Activated naive CD8-positive, alpha-beta T cell treated with anti-CD3 and anti-CD28 coated beads, Interleukin-2, amount 10 ng/mL, durations not matched to agents 7 days and 5 days (primary cell): ENCODE results near the gene VTI1A. TPM values are rescaled to one million over a fixed set of nuclear protein-coding genes. Genes with fewer than 3 reads are reported as not detected.
"Not testable (repeated sequence)": the region's sequence is repeated elsewhere in the genome, so short reads cannot be mapped to it uniquely, and the experiment has no call there.

ENCODE experiments used
- ATAC-seq: fragments of 150-1000 bp; cut with Tn5 transposase; one replicate; pipeline ENCODE4 v1.10.0; 2021; ENCODE audit warnings: low read depth, moderate library complexity
- POLR2A ChIA-PET: fragments of 350-600 bp; sonication (Branson Sonifier 250); formaldehyde crosslinking; loops from one replicate; lab custom pipeline; 2021; ENCODE audit warnings: antibody characterized with exemption; lab: Charles Lee
- DNase-seq: peaks from one replicate; pipeline ENCODE4 v3.0.0; 2021
- H3K27ac Mint-ChIP-seq: one replicate; pipeline ENCODE4 v1.8.0; 2022; ENCODE audit warnings: mild to moderate bottlenecking, mixed read lengths
- H3K27me3 Mint-ChIP-seq: one replicate; pipeline ENCODE4 v1.8.0; 2022; ENCODE audit warnings: mild to moderate bottlenecking, moderate library complexity, mixed read lengths
- H3K36me3 Mint-ChIP-seq: one replicate; pipeline ENCODE4 v1.8.0; 2021; ENCODE audit warnings: mild to moderate bottlenecking, mixed read lengths
- H3K4me1 Mint-ChIP-seq: one replicate; pipeline ENCODE4 v1.8.0; 2021; ENCODE audit warnings: mixed read lengths
- H3K4me3 Mint-ChIP-seq: one replicate; pipeline ENCODE4 v1.8.0; 2022; ENCODE audit warnings: mild to moderate bottlenecking, moderate library complexity, mixed read lengths
- H3K9me3 Mint-ChIP-seq: one replicate; pipeline ENCODE4 v1.8.0; 2021; ENCODE audit warnings: mixed read lengths
- total RNA-seq, 2 experiments: library from RNA; stranded (reverse); gene quantifications; one replicate each; pipeline ENCODE4 v1.2.3, GENCODE V29; 2021

VTI1A gene
- total RNA-seq, 2 experiments from 2014 or later: 43.2 to 45.1 TPM

GRCh38 chr10:112497347-112497950 lies 50.4 kb downstream of the VTI1A start:
- POLR2A ChIA-PET: no interaction called here
- no peaks in the 10 kb centered on the region for H3K9me3 Mint-ChIP-seq
- peaks cover 11% of the 10 kb centered on the region for H3K36me3 Mint-ChIP-seq
- no peak for DNase-seq
- no peaks in the 10 kb centered on the region for H3K27me3 Mint-ChIP-seq
- ATAC-seq: no peak
- no peak overlapping the region for H3K4me3 Mint-ChIP-seq
- no peak overlapping the region for H3K27ac Mint-ChIP-seq
- peaks cover 5% of the 10 kb centered on the region for H3K4me1 Mint-ChIP-seq

GRCh38 chr10:112498806-112499205 lies 51.8 kb downstream of the VTI1A start:
- Mint-ChIP-seq H3K27me3 (no peaks in the 10 kb centered on the region), H3K4me3 (no peak overlapping the region), H3K36me3 (peaks cover 14% of the 10 kb centered on the region), H3K27ac (no peak overlapping the region), H3K9me3 (no peaks in the 10 kb centered on the region), H3K4me1 (peaks cover 5% of the 10 kb centered on the region)
- DNase-seq (no peak), ATAC-seq (no peak)
- POLR2A ChIA-PET: no interaction called here

DNA sequence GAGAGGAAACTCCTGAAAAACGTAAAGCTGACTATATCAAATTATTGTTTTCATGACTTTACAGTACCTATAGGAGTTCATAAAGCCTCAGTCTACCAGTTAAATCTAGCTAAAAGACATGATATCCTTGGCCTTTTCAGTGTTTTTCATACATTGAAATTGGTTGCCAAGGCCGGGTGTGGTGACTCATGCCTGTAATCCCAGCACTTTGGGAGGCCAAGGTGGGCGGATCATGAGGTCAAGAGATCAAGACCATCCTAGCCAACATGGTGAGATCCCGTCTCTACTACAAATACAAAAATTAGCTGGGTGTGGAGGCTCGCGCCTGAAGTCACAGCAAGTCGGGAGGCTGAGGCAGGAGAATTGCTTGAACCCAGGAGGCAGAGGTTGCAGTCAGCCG lies 53.0 kb downstream of the VTI1A start:
- POLR2A ChIA-PET: interaction anchor here (0.7 kb wide), 1 partner anchor 10 kb away, joined by 3 read pairs; no protein-coding TSS in a partner anchor
- not testable (repeated sequence) for H3K27me3 Mint-ChIP-seq, H3K4me1 Mint-ChIP-seq, DNase-seq, H3K9me3 Mint-ChIP-seq, H3K4me3 Mint-ChIP-seq, ATAC-seq, H3K27ac Mint-ChIP-seq
- H3K36me3 Mint-ChIP-seq: peaks cover 17% of the 10 kb centered on the region

GRCh38 chr10:112502536-112502935 lies 55.5 kb downstream of the VTI1A start:
- peaks cover 17% of the 10 kb centered on the region for H3K36me3 Mint-ChIP-seq
- ATAC-seq (no peak), DNase-seq (no peak)
- no peaks in the 10 kb centered on the region for H3K9me3 Mint-ChIP-seq
- POLR2A ChIA-PET: no interaction called here
- H3K27ac Mint-ChIP-seq: no peak overlapping the region
- no peaks in the 10 kb centered on the region for H3K27me3 Mint-ChIP-seq
- no peak overlapping the region for H3K4me3 Mint-ChIP-seq
- peaks cover 2% of the 10 kb centered on the region for H3K4me1 Mint-ChIP-seq

GRCh38 chr10:112503643-112504042 lies 56.6 kb downstream of the VTI1A start:
- H3K4me3 Mint-ChIP-seq: no peak overlapping the region
- ATAC-seq (no peak), DNase-seq (no peak)
- H3K36me3 Mint-ChIP-seq: peaks cover 18% of the 10 kb centered on the region
- POLR2A ChIA-PET: no interaction called here
- no peaks in the 10 kb centered on the region for H3K27me3 Mint-ChIP-seq
- H3K4me1 Mint-ChIP-seq: no peaks in the 10 kb centered on the region
- H3K27ac Mint-ChIP-seq: no peak overlapping the region
- no peaks in the 10 kb centered on the region for H3K9me3 Mint-ChIP-seq

GRCh38 chr10:112507046-112507445 lies 60.0 kb downstream of the VTI1A start:
- DNase-seq (no peak), ATAC-seq (no peak)
- H3K27me3 Mint-ChIP-seq: no peaks in the 10 kb centered on the region
- H3K4me3 Mint-ChIP-seq: no peak overlapping the region
- no peak overlapping the region for H3K27ac Mint-ChIP-seq
- H3K36me3 Mint-ChIP-seq: peaks cover 17% of the 10 kb centered on the region
- peaks cover 6% of the 10 kb centered on the region for H3K4me1 Mint-ChIP-seq
- POLR2A ChIA-PET: no interaction called here
- no peaks in the 10 kb centered on the region for H3K9me3 Mint-ChIP-seq

- Mint-ChIP-seq H3K27ac (no peak overlapping the region), H3K9me3 (peaks cover 3% of the 10 kb centered on the region), H3K36me3 (peaks cover 23% of the 10 kb centered on the region), H3K4me1 (peaks cover 6% of the 10 kb centered on the region), H3K4me3 (no peak overlapping the region), H3K27me3 (no peaks in the 10 kb centered on the region)
- POLR2A ChIA-PET: interaction anchor here (0.6 kb wide), 1 partner anchor 1271 kb away, joined by 4 read pairs; no protein-coding TSS in a partner anchor
- no peak for DNase-seq
- ATAC-seq: no peak
Measured at GRCh38 chr10:112507988-112508387, 61.0 kb downstream of the VTI1A start.

- Mint-ChIP-seq H3K4me3 (no peak overlapping the region), H3K36me3 (peaks cover 21% of the 10 kb centered on the region), H3K4me1 (peaks cover 6% of the 10 kb centered on the region), H3K9me3 (peaks cover 5% of the 10 kb centered on the region), H3K27me3 (no peaks in the 10 kb centered on the region), H3K27ac (no peak overlapping the region)
- POLR2A ChIA-PET: no interaction called here
- ATAC-seq: no peak
- no peak for DNase-seq
Measured at GRCh38 chr10:112509558-112510291, 62.7 kb downstream of the VTI1A start.

DNA sequence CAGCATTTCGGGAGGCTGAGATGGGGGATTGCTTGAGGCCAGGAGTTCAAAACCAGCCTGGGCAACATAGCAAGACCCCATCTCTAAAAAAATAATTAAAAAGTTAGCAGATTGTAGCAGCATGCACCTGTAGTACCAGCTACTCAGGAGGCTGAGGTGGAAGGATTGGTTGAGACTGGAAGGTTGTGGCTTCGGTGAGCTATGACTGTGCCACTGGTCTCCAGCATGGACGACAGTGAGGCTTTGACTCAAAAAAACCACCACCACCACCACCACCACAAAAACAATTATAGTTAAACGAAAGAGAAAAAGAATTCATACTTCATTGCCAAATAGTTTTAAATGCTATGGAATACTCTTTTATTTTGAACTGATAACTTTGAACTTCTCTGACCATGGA lies 63.4 kb downstream of the VTI1A start:
- Mint-ChIP-seq H3K4me1 (peaks cover 6% of the 10 kb centered on the region), H3K36me3 (peaks cover 21% of the 10 kb centered on the region), H3K4me3 (no peak overlapping the region), H3K27ac (no peak overlapping the region), H3K9me3 (peaks cover 5% of the 10 kb centered on the region), H3K27me3 (no peaks in the 10 kb centered on the region)
- DNase-seq: no peak
- peak; percentile 61 for ATAC-seq
- POLR2A ChIA-PET: no interaction called here

- peaks cover 25% of the 10 kb centered on the region for H3K36me3 Mint-ChIP-seq
- H3K4me1 Mint-ChIP-seq: peaks cover 6% of the 10 kb centered on the region
- peaks cover 5% of the 10 kb centered on the region for H3K9me3 Mint-ChIP-seq
- H3K27me3 Mint-ChIP-seq: no peaks in the 10 kb centered on the region
- no peak for DNase-seq
- POLR2A ChIA-PET: no interaction called here
- no peak overlapping the region for H3K27ac Mint-ChIP-seq
- H3K4me3 Mint-ChIP-seq: no peak overlapping the region
- ATAC-seq: no peak
Measured at GRCh38 chr10:112512294-112512693, 65.3 kb downstream of the VTI1A start.

DNA sequence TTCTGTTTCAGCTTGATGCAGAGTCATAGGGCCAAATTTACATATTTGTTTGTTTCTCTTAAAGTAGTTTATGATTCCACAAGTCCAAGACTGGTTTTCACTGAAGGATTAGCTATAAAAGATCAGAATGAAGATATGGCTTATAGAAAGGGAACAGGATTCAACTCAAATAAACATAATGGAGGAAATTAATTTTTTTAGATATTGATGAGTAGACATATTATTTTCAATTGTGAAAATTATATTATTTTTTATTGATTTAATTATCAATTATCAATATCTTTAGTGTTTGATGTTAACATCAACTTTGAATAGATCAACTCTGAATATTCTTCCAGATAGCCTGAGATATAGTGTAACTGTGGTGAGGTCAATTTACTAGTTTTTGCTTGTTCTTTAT lies 68.1 kb downstream of the VTI1A start:
- H3K4me1 Mint-ChIP-seq: peaks cover 4% of the 10 kb centered on the region
- ATAC-seq: no peak
- H3K27ac Mint-ChIP-seq: no peak overlapping the region

DNA sequence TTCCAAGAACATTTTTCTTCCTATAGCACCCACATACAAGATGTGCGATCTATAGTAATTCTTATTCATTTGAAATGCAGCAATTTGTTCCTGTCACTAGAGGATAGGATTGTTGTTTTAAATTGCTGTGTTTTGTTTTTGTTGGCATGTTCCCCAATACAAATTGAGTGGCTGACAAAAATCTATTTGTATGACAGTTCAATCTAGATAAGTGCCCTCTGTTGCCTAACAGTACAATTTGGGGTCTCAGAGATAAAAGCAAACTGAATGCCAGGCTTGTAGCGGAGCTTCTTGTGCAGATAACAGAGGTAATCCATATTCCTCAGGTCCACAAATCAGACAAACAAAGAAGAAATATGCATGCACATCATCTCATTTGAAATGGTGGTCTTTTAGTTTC lies 68.8 kb downstream of the VTI1A start:
- no peak overlapping the region for H3K27ac Mint-ChIP-seq
- ATAC-seq (no peak), DNase-seq (no peak)
- H3K4me3 Mint-ChIP-seq: no peak overlapping the region
- peaks cover 5% of the 10 kb centered on the region for H3K9me3 Mint-ChIP-seq
- H3K27me3 Mint-ChIP-seq: no peaks in the 10 kb centered on the region
- POLR2A ChIA-PET: no interaction called here
- peaks cover 22% of the 10 kb centered on the region for H3K36me3 Mint-ChIP-seq
- H3K4me1 Mint-ChIP-seq: no peaks in the 10 kb centered on the region

More for the DNA sequence above, 68.1 kb downstream of the VTI1A start:
- Mint-ChIP-seq H3K36me3 (peaks cover 21% of the 10 kb centered on the region), H3K27me3 (no peaks in the 10 kb centered on the region), H3K9me3 (peaks cover 5% of the 10 kb centered on the region), H3K4me3 (no peak overlapping the region)
- no peak for DNase-seq
- POLR2A ChIA-PET: no interaction called here

GRCh38 chr10:112517451-112517862 lies 70.4 kb downstream of the VTI1A start:
- ATAC-seq (no peak), DNase-seq (no peak)
- Mint-ChIP-seq H3K4me3 (no peak overlapping the region), H3K27me3 (no peaks in the 10 kb centered on the region), H3K27ac (no peak overlapping the region), H3K9me3 (peaks cover 3% of the 10 kb centered on the region), H3K4me1 (no peaks in the 10 kb centered on the region), H3K36me3 (peaks cover 15% of the 10 kb centered on the region)
- POLR2A ChIA-PET: no interaction called here

DNA sequence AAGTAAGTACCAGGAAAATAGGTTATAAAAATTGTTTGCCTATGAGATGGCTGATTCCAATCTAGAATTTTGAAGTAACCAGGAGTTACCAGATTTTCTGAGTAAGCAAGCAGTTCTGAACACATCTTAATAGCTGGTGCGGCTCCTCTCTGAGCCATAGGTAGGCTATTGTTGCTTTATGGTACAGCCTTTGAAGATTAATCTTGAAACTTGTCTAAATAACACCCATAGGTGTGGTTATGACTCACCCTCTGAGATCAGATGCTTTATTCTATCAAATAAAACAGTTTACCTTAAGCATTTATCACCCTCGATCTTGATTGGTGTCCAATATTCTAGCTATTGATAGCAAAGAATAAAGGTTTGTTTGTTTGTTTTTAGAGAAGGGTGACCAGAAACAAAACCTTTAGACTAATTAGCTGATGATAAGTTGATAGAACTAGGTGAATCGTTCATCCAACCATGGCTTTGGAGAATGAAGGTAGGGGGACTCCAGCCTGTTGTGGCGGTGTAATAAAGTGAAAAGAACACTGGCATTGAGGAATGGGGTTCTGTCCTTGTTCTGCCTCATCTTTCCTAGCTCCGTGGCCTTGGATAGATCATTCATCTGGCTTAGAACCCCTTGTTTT lies 72.2 kb downstream of the VTI1A start:
- Mint-ChIP-seq H3K4me3 (no peak overlapping the region), H3K4me1 (no peaks in the 10 kb centered on the region), H3K27ac (no peak overlapping the region), H3K36me3 (peaks cover 10% of the 10 kb centered on the region), H3K27me3 (no peaks in the 10 kb centered on the region), H3K9me3 (peaks cover 2% of the 10 kb centered on the region)
- POLR2A ChIA-PET: no interaction called here
- ATAC-seq (no peak), DNase-seq (no peak)
